Upper lobe of left lung (tissue), 4 donors: ENCODE data around the gene TNRC6C.

ENCODE experiments used
- CTCF ChIP-seq, 6 experiments: fragments of 450-650 bp in 4 of 6; fragments of 200-600 bp in 2 of 6; sonication (generic) in 2 of 6; IDR thresholded peaks; one replicate each; pipeline ENCODE4 v1.5.1; 2016 to 2019; ENCODE audit warnings: antibody characterized with exemption in 6 of 6
- POLR2AphosphoS5 ChIP-seq, 2 donors: sonication (generic); formaldehyde crosslinking; IDR thresholded peaks; one replicate each; pipeline ENCODE4 v1.5.1; 2017; ENCODE audit warnings: antibody characterized with exemption in 2 of 2

- TF ChIP-seq POLR2AphosphoS5 (IDR thresholded peaks at IDR 0.05) (no peak), CTCF (IDR thresholded peaks at IDR 0.05) (no peak)
Measured at GRCh38 chr17:77930780-77931768, 27.4 kb upstream of the TNRC6C start.
